NK-92 treated with Interleukin-12 subunit alpha and Interleukin-12 subunit beta, amount 100 ng/mL, for 24 hours (cell line): Measurements from ENCODE around the gene CCM2.
"Not testable (repeated sequence)": the region's sequence is repeated elsewhere in the genome, so short reads cannot be mapped to it uniquely, and the experiment has no call there.

Source experiments
- DNase-seq: peaks from one replicate; lab custom pipeline; 2025; lab: John Stamatoyannopoulos, UW

The CCM2 gene

GRCh38 chr7:44999245-45000092 lies 532 bp upstream of the CCM2 start:
- DNase-seq = peak; percentile 99

GRCh38 chr7:45001138-45001694 lies 1.2 kb downstream of the CCM2 start:
- peak; percentile 28 for DNase-seq

- DNase-seq = no peak
Measured at GRCh38 chr7:45001826-45002225, 1.8 kb downstream of the CCM2 start.

- no peak for DNase-seq
Measured at GRCh38 chr7:45003789-45004188, 3.8 kb downstream of the CCM2 start.

DNA sequence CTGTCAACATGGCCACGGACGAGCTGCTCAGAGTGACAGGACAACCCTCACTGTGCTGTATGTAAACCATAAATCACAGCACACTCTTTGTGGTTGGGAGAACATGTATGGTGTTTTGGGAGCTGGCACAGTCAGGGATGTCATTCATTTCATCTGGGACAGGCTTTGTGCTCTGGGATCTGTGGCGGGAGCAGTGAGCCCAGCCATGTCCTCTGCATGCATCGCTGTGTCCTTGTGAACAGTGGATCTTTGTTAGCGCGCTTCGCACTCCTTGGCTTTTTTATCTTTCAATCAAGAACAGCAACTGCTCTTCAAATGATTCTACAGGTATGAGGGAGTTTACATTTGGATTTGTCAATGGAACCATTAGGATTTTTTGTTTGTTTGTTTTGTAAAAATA lies 7.1 kb downstream of the CCM2 start:
- no peak for DNase-seq

- peak; percentile 17 for DNase-seq
Measured at GRCh38 chr7:45007571-45008328, 7.7 kb downstream of the CCM2 start.

GRCh38 chr7:45013465-45013967 lies 13.5 kb downstream of the CCM2 start:
- no peak for DNase-seq

DNA sequence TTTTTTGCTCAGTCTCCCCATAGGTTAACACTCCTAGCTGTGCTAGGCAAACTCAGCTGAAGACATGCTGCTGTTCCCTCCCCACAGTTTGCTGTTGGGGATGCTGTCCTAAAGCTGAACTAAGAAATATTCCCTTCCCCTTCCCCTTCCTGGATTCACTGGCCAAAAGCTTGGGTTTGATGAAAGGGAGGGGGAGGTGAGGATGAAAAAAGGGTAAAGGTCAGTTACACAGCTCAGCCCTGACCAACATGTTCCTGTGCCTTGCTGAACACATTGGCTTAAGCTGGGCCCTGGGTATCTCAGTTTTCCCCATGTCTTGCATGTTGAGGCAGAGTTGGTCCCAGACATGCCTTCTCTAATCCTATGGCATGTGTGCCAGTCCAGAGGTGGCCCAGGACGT lies 15.3 kb downstream of the CCM2 start:
- no peak for DNase-seq

- no peak for DNase-seq
Measured at GRCh38 chr7:45017253-45017652, 17.3 kb downstream of the CCM2 start.

DNA sequence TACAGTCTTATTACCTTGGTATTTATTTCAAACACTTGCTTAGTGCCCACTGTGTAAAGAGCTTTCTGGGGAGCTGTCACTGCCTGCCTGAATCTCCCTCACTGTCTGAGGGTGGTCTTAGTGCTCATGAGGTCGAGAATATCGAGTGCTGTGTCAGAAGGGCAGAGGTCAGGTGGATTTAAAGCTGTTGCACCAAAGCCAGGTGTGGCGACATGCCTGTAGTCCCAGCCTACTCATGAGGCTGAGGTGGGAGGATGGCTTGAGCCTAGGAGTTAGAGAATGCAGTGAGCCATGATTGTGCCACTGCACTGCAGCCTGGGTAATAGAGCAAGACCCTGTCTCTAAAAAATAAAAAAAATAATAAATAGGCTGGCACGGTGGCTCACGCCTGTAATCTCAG lies 20.9 kb downstream of the CCM2 start:
- DNase-seq = no peak

- peak; percentile 23 for DNase-seq
Measured at GRCh38 chr7:45021604-45022296, 21.7 kb downstream of the CCM2 start.

GRCh38 chr7:45024126-45024744 lies 24.2 kb downstream of the CCM2 start:
- no peak for DNase-seq

GRCh38 chr7:45025473-45025872 lies 25.5 kb downstream of the CCM2 start:
- DNase-seq = not testable (repeated sequence)

GRCh38 chr7:45026013-45026412 lies 26.0 kb downstream of the CCM2 start:
- DNase-seq = no peak

- DNase-seq = peak; percentile 20
Measured at GRCh38 chr7:45026984-45027773, 27.2 kb downstream of the CCM2 start.

DNA sequence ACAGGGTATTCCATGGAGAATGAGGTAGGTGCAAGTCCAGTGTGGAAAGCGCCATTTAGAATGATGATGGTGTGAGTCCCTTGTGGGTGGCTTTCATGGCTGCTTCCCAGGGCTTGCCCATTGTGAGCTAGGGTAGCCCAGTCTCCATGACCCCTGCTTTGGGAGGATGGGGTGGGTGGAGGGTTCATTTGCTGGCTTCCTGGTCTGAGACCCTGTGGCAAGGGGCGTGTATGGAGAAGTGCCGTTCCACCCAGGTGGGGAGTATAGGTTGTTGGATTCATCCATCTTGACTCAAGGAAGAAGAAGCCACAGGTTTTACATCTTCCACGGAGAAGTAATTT lies 27.7 kb downstream of the CCM2 start:
- no peak for DNase-seq

- no peak for DNase-seq
Measured at GRCh38 chr7:45028138-45028919, 28.3 kb downstream of the CCM2 start.

GRCh38 chr7:45028920-45029344 lies 28.9 kb downstream of the CCM2 start:
- no peak for DNase-seq

GRCh38 chr7:45031829-45032228 lies 31.8 kb downstream of the CCM2 start:
- DNase-seq = no peak

- no peak for DNase-seq
Measured at GRCh38 chr7:45032421-45032820, 32.4 kb downstream of the CCM2 start.
